GM21423 (cell line): Measurements from ENCODE around the gene SLC6A9.
A peak's percentile ranks its signal among the peaks of the same experiment; 100 is the strongest.

Experiments used
- ATAC-seq: cut with Tn5 transposase; IDR thresholded peaks from one replicate; pipeline ENCODE4 v1.9.1; 2021; ENCODE audit warnings: mild to moderate bottlenecking, moderate library complexity; ENCODE audit not compliant: unreplicated experiment

Gene SLC6A9

DNA sequence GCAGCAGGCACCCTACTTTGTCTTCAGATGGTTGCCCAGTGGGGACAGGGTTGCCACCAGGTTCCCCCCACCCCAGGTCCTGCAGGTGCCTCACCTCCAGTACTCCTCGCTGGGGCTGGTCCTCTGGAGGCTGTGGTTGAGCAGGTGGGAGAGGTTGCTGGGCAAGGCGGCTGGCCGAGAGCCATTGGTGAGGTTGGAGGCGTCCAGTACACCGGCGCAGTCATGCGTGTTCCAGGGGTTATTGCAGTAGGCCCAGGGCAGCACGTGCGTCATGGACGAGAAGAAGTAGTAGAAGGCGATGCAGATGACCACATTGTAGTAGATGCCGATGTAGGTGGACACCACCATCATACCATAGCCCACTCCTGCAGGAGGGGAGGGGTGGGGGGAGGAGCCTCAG is 23.0 kb downstream of the SLC6A9 start:
- ATAC-seq: no peak

DNA sequence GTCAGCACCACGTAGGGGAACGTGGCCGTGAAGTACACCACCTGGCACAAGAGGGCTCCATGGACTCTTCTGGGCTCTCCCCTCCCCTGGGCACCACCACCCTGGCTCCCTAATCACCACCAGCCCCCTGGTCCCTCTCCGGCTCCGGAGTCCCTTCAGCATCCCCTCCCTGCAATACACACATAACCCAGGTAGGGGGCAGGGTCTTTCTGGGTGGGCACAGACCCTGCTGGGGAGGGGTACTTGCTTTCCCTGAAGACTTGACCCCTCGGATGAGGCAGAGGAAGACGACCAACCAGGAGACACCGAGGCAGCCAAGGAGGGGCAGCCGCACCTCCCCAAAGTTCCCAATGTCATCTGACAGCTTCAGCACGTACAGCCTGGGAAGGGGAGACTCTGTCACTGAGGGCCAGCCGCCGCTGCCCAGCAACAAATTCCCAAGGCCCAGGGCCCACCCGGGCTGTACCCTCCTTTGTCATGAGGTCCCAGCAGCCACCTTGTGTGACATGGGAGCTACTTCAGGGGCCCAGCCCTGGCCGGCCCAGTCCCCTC is 28.6 kb downstream of the SLC6A9 start:
- no peak for ATAC-seq

DNA sequence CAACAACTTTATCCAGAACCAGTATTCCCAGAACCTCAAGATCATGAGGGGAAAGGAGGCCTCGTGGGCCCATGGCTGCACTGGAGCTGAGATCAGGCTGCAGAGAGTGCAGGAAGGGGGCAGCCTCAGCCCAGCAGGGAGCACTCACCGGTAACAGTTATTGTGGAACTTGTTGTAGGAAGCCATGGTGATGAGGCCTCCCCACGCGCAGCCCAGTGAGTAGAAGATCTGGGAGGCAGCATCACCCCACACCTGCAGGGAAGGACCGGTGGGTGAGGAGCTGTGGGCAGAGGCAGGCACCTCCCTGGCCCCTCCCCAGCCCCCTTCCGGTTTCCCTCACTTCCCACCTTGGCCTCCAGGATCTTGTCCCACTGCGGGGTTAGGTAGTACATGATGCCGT is 29.1 kb downstream of the SLC6A9 start:
- no peak for ATAC-seq

DNA sequence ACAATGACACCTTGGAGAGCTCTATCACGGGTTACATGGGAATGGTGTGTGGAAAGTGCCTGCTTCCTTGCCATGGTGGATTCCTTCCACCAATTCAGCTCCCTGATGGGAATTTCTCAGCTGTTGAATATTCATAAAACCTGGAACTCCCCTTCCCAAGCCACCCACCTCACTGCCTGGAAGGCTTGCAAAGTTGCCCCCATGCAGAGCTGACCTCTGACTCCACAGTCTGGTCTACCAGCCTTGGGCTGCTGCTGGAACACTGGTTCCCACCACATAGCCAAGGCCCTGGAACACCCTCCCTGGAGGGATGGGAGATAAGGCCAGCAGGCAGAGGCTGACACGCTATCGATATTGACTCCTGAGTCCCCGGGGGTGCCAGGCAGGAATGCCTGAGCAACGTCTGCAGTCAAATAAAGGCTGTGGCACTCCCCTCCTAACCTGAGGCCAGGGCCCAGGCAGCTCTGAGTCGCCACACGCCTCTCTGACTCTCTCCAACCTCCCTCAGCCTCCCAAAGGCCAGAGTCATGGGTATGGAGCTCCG is 31.1 kb downstream of the SLC6A9 start:
- ATAC-seq: no peak

DNA sequence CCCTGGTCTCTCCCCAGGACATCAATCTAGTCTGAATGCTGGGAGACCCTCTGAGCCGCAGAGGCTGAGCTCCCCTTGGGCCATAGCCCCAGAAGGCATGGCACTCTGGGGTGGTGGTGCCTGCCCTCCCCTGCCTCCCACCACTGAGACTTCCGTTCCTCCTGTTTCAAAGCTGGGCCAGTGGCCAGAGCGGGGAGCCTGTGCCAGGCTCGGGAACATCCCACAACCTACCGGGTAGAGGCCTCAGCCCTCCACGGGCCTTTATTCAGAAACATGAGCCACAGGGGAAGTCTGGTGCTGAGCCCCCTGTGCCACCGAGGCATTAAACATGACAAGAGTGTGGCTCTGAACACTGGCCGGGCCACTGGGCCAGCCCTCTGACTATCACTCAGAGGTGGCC is 31.8 kb downstream of the SLC6A9 start:
- no peak for ATAC-seq

DNA sequence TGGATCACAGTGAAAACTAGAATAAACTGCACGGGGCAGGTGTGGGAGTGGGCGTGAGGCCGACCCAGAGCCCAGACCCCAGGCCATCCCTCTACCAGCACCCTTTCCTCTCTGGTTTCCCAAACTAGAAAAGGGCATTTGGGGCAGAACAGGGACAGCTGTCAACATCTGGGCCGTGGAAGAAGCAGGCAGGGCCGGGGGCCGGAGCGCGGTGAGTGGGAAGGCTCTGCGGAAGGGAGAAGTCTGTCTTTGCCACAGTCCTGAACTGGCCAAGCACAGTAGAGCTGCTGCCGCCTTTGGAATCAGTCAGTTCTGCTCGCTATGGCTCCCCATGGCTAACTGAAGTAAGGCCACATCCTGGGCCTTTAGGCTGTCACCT is 33.3 kb downstream of the SLC6A9 start:
- ATAC-seq: no peak

DNA sequence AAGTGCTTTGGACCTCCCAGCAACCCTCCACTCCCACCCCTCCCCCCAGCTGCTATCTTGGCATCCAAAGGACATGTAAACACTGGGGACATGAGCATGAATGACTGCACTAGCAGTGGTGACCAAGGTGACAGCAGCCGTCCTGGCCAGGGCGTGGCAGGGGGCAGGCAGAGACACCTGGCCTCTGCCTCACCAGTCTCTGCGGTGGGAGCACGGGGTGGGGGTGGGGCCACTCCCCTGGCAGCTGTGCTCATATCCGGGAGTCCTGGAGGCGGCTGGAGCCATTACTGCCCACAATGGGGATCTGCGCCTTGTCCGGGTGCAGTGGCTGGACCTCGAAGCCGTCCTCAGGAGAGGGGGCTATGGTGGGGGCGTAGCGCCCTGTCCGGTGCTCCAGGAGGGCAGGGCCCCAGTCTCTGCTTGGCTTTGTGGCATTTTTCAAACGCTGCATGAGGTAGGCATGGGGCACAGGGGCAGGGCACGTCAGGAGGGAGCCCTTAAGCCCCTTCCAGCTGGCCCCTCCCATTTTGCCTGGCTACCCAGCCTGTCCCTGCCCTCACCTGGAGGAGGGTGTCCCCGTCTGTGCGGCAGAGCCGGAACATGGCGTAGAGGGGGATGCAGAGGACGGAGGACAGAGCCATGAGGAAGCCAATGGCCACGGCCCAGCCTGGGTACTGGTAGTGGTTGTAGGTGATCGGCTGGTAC is 33.8 kb downstream of the SLC6A9 start:
- no peak for ATAC-seq

DNA sequence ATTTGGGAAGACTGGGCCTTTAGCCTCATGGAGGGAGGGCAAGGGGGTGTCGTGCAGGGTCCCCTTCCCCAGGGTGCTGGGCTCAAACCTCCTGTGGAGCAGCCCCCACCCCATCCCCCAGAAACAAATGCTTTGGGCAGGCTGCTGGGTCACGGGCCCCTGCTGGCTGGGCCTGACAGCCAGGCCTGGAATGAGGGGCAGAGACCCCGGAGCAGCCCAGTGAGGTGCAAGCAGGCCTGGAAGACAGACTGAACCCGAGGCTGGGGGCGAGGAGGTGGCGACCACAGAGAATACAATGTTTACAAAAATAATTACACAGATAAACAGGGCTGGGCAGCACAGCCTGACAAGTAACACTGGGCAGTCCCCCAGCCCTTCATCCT is 34.5 kb downstream of the SLC6A9 start:
- no peak for ATAC-seq

DNA sequence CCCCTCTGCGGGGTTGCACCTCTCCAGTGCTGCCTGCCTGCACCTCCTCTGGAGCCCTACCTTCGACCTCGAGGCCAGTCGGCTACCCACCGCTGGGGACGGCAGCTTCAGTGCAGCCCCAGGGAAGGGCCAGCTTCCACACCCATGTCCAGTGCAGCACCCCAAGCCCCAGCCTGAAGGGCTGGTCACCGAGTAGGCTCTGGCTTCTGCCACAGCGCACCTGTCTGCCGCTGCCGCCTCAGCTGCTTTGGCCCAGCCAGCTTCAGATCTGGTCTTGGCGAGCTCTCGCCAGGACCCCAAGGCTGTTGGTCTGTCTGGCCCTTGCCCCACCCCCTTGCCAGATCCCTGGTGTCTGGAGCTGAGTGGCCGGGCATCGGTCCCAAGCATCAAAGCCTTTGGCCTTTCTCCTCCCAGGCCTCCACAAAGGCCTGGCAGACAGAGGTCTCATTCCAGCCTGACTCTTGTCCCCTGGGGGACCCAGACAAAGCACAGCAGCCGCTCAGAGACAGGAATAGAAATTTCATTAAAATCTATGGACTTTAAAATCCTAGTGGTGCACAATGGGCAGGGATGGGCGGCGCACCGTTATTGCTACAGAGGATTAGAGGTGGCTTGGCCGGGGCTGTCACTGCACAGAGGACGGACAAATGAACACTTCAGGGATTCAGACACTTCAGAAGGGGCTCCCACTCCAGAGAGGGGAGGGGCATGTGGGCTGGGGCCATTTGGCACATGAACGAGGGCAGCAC is 35.1 kb downstream of the SLC6A9 start:
- ATAC-seq: no peak

DNA sequence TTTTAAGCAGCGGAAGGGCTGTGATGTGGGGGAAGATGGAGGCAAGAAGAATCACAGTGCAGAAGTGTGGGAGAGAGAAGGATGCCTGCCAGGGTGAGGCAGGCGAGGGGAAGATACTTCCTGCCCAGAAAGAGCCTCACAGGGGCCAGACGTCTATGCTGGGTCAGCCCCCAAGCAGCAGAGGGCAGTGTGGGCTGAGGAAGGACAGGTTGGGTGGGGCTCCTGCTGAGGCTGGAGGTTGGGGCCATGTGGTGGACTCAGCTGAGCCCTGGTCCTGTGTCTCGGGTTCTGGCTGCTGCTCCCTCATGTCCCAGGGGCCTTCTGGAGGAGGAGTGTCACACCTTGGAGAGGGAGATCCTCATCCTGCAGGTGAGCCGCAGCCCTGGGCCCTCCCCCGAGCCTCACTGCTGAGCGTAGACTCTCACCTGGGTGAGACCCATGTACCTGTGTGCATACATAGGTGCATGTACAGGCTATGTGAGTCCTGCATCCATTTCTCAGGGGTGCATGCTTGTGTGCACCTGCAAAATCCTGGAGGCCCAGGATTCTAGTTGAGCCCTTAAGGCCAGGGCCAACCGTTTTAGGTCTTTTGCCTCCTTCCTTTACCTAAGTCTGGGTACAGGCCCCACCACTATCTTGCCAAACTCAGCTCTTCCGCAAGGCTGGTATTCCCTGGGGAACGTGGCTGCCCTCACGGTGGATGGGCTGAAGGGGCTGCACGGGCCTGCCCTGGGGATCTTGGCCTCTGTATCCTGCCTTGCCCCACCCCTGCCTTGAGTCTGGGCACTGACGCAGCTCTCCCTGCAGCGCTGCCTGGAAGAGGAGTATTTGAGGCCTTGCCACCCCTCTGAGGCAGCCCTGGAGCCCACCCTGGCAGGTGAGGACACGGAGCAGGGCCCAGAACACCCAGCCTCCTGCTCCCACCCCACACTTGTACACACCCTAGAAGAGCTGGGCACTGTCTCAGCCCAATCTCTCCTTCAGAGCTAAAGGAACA is 36.2 kb downstream of the SLC6A9 start:
- ATAC-seq: no peak

DNA sequence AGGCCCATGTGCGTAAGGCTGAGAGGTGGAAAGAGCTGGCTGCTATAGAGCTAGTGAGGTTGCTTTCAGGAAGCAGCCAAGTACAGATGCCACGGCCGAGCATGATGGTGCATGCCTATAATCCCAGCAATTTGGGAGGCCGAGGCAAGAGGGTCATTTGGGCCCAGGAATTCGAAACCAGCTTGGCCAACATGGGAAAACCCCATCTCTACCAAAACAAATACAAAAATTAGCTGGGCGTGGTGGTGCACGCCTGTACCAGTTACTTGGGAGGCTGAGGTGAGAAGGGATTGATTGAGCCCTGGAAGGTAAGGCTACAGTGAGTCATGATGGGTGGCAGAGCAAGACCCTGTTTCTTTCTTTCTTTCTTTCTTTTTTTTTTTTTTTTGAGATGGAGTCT is 37.2 kb downstream of the SLC6A9 start:
- ATAC-seq: no peak

DNA sequence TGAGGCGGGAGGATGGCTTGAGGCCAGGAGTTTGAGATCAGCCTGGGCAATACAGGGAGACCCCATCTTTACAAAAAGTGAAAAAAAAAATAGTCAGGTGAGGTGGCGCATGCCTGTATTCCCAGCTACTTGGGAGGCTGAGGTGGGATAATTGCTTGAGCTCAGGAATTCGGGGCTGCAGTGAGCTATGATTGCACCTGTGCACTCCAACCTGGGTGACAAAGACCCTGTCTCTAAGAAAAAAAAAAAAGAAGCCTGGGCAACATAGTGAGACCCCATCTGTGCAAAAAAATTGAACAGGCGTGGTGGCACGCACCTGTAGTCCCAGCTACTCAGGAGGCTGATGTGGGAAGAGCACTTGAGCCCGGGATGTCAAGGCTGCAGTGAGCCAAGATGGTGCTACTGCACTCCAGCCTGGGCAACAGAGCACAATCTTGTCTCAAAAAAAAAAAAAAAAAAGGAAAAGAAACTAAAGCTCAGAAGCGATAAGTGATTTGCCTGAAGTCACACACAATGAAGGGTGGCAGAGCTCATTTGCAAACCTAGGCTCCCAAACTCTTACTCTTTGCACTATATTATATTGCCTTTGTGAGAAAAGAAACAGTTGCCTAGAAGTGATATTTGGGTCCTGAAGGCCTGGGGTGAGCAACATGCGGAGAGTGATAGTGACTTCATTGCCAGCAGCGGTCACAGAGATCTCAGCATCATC is 37.9 kb downstream of the SLC6A9 start:
- no peak for ATAC-seq

DNA sequence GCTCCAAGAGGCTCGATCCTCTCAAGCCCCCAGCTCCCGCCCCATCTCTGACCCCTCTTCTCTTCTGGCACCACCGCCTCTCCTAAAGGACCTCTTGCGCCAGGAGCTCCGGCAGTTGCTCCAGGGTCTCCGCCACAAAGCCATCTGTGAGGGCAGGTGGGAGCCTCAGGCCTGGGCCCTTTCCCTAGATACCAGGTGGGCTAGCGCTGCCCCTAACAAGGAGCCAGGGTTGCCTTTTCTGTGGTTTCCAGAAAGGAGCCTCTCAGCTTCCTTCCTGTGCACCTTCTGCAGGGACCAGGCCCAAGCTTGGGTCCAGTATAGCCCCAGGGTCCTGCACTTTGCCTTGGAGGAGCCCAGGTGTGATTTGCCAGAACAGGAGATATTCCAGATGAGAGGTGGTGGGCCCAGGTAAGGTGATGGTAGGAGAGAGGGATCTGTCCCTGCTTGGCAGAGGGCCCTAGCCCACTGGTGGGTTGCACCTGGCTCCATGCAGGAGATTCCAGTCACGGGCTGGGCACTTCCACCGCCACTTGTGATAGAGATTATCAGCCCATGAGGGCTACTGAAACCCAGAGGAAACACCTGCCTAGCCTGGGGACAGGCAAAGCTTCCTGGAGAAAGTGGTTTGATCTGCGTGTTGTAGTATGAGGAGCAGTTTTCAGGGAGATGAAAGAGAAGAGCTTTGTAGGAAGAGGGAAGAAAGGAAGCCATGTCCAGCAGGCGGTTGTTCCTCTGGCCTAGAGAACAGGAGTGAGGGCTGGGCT is 38.8 kb downstream of the SLC6A9 start:
- no peak for ATAC-seq

DNA sequence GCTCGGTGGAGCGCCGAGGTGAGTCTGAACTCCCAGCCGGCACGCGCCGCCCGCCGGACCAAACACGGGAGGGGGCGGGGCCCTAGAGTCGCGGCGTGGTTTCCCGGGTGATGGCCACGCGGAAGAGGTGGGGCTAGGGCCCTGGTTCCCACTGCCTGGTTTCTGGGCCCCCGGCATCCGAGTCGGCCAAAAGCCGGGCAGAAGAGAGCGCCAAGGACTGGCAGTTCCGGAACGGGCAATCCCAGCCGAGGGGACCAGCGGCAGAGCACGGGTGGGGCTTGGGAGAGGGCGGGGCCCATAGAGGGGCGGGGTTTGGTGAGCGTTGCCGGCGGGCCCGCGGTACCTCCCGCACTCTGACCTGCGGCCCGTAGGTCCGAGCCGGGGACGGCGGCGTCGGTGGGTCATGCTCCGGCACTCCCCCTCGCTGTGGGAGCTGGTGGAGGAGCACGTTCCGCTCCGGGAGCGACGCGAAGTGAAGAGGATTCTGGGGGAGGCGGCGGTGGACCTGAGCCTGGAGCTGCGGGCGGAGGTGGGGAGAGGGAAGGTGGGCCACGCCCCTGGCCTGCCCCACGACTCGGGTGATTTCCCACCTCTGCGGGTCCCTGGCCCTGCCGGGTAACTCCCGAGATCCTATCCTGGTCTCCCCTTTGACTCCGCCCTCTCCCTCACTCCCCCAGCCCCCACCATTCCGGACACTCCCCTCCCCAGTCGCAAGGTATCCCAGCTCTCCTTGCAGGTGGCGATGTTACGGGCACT is 39.6 kb downstream of the SLC6A9 start, which contains the start of gene CCDC24:
Gene CCDC24, plus strand, starts transcription at position 124 of the 756 bp plus-strand sequence. Its CDS starts 280 bp downstream, at position 404.
- peak; percentile 73 for ATAC-seq

DNA sequence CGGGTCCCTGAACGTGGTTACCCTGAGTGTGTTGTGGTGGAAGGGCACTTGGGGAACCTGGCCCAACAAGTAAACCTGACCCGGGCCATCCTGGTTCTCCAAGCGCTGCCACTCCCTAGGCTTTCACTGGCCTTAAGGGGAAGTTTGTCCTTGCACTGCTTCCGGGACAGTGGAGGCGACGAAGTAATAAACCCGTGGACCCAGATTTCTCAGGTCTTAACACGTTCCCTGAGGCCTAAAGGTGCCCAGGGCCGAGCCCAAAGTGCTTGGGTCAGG is 40.1 kb downstream of the SLC6A9 start:
- ATAC-seq: no peak

DNA sequence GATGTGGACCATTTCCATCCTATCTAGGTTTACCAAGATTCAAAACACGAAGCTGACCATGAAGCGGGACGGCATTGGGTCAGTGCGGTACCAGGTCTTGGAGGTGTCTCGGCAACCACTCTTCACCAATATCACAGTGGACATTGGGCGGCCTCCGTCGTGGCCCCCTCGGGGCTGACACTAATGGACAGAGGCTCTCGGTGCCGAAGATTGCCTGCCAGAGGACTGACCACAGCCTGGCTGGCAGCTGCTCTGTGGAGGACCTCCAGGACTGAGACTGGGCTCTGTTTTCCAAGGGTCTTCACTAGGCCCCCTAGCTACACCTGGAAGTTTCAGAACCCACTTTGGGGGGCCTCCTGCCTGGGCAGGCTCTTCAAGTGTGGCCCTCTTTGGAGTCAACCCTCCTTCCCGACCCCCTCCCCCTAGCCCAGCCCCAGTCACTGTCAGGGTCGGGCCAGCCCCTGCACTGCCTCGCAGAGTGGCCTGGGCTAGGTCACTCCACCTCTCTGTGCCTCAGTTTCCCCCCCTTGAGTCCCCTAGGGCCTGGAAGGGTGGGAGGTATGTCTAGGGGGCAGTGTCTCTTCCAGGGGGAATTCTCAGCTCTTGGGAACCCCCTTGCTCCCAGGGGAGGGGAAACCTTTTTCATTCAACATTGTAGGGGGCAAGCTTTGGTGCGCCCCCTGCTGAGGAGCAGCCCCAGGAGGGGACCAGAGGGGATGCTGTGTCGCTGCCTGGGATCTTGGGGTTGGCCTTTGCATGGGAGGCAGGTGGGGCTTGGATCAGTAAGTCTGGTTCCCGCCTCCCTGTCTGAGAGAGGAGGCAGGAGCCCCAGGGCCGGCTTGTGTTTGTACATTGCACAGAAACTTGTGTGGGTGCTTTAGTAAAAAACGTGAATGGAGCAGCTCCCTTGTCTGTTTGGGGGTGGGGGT is 40.7 kb downstream of the SLC6A9 start:
- ATAC-seq: no peak

DNA sequence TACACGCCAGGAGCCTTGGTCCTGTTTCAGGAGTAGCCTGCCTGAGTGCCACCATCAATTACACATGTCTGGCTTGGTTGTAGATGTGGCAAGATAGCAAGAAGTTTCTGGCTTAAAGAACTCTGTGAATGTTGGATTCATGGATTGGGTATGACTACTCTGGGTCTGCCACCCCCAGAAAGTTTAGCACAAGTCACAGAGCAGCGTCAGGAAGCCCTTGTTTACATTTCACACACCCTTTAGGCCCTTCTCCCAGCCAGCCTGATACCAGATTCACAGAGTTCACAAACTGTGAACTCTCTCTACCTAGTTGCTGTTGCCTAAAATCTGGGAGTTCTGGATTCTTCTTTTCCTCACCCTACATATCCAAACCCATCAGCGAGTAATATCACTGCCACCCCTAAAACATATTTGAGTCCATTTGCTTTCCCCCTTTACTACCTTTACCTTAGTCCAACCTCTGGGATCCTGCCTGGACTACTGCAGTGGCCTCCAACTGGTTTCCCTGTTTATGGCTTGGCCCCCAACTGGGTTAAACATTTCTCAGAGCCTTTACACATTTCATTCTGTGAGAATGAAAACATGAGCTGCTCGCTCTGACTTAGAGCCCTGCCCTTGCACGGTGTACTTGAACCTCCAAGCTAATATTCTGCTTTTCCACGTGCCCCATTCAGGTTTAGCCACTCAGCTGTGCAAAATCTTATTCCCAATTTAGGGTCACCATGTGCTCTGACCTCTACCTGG is 43.9 kb downstream of the SLC6A9 start:
- ATAC-seq: no peak
